ENCODE results near the gene TXNDC11.

Gene TXNDC11

GRCh38 chr16:11669380-11670146 lies 73.1 kb downstream of the TXNDC11 start:
- Histone ChIP-seq H3K14ac (ENCODE audit: low read length) (peak overlapping the region; percentile 83), H3K27ac (ENCODE audit: low read depth, low read length) (no peak overlapping the region), H2BK120ac (ENCODE audit: insufficient read depth, low read length, poor library complexity) (no peak overlapping the region), H2AK5ac (ENCODE audit: low read length) (no peak overlapping the region), H3K79me1 (ENCODE audit: low read length) (peaks cover 8% of the 10 kb centered on the region), H3K4me2 (ENCODE audit: low read length) (peak overlapping the region; percentile 91), H3K79me2 (ENCODE audit: control insufficient read depth, insufficient read depth, low read length, poor library complexity) (peaks cover 13% of the 10 kb centered on the region), H2BK12ac (ENCODE audit: low read length) (no peak overlapping the region), H4K8ac (ENCODE audit: low read depth, low read length) (peak overlapping the region; percentile 66), H3K4me3 (ENCODE audit: low read depth, low read length) (peak overlapping the region; percentile 90), H2BK5ac (ENCODE audit: low read depth, low read length, poor library complexity) (no peak overlapping the region), H3K9ac (ENCODE audit: low read length) (peak overlapping the region; percentile 93), H4K91ac (ENCODE audit: low read depth, low read length) (peak overlapping the region; percentile 84), H3K9me3 (ENCODE audit: insufficient read depth, low read depth, low read length) (peaks cover 6% of the 10 kb centered on the region), H3K27me3 (ENCODE audit: insufficient read depth, low read length) (no peaks in the 10 kb centered on the region), H2AFZ (ENCODE audit: insufficient read depth, low read length, poor library complexity) (no peak overlapping the region), H3K36me3 (ENCODE audit: control insufficient read depth in 1 of 2, insufficient read depth in 2 of 2, low read length in 2 of 2) (peaks cover 2 to 7% of the 10 kb centered on the region in 2 experiments), H4K12ac (ENCODE audit: low read depth, low read length) (no peak overlapping the region), H3K4me1 (ENCODE audit: control insufficient read depth in 1 of 2, insufficient read depth in 2 of 2, low read length in 2 of 2) (peaks cover 27 to 35% of the 10 kb centered on the region in 2 experiments), H3K4ac (ENCODE audit: low read depth, low read length) (peak overlapping the region; percentile 87), H3K18ac (ENCODE audit: low read length) (peak overlapping the region; percentile 85), H3K23ac (ENCODE audit: low read length) (no peak overlapping the region)
- DNase-seq = peak; percentile 71 to 83
- no CpG with 5 or more reads among the region's 22 CpGs for WGBS (ENCODE audit: extremely low coverage, insufficient coverage, insufficient read length)

GRCh38 chr16:11668623-11669379 lies 73.9 kb downstream of the TXNDC11 start:
- Histone ChIP-seq H3K9ac (ENCODE audit: low read length) (peak overlapping the region; percentile 93), H2BK120ac (ENCODE audit: insufficient read depth, low read length, poor library complexity) (peak overlapping the region; percentile 68), H3K27me3 (ENCODE audit: insufficient read depth, low read length) (no peaks in the 10 kb centered on the region), H2AK5ac (ENCODE audit: low read length) (peak overlapping the region; percentile 40), H3K9me3 (ENCODE audit: insufficient read depth, low read depth, low read length) (peaks cover 4% of the 10 kb centered on the region), H4K91ac (ENCODE audit: low read depth, low read length) (peak overlapping the region; percentile 84), H3K27ac (ENCODE audit: low read depth, low read length) (no peak overlapping the region), H2BK12ac (ENCODE audit: low read length) (peak overlapping the region; percentile 8), H2BK5ac (ENCODE audit: low read depth, low read length, poor library complexity) (peak overlapping the region; percentile 5), H3K4me1 (ENCODE audit: control insufficient read depth in 1 of 2, insufficient read depth in 2 of 2, low read length in 2 of 2) (peaks cover 19 to 28% of the 10 kb centered on the region in 2 experiments), H3K79me2 (ENCODE audit: control insufficient read depth, insufficient read depth, low read length, poor library complexity) (peaks cover 13% of the 10 kb centered on the region), H4K8ac (ENCODE audit: low read depth, low read length) (peak overlapping the region; percentile 66), H3K14ac (ENCODE audit: low read length) (peak overlapping the region; percentile 83), H3K4me3 (ENCODE audit: low read depth, low read length) (peak overlapping the region; percentile 90), H2AFZ (ENCODE audit: insufficient read depth, low read length, poor library complexity) (peak overlapping the region; percentile 38), H3K79me1 (ENCODE audit: low read length) (peaks cover 8% of the 10 kb centered on the region), H3K23ac (ENCODE audit: low read length) (no peak overlapping the region), H3K18ac (ENCODE audit: low read length) (peak overlapping the region; percentile 85), H3K4me2 (ENCODE audit: low read length) (peak overlapping the region; percentile 91), H3K36me3 (ENCODE audit: control insufficient read depth in 1 of 2, insufficient read depth in 2 of 2, low read length in 2 of 2) (peaks cover 2 to 6% of the 10 kb centered on the region in 2 experiments), H4K12ac (ENCODE audit: low read depth, low read length) (peak overlapping the region; percentile 13), H3K4ac (ENCODE audit: low read depth, low read length) (peak overlapping the region; percentile 87)
- no CpG with 5 or more reads among the region's 97 CpGs for WGBS (ENCODE audit: extremely low coverage, insufficient coverage, insufficient read length)
- no peak for DNase-seq

GRCh38 chr16:11667824-11668622 lies 74.6 kb downstream of the TXNDC11 start, which contains the start of gene SNN:
SNN (plus strand) TSS chr16:11668455; CDS start chr16:11676060, 7,605 bp downstream.
- H2AK5ac ChIP-seq (ENCODE audit: low read length) = peak within 1 kb of the TSS; percentile 44
- H3K79me1 ChIP-seq (ENCODE audit: low read length) = peaks cover 8% of the 10 kb centered on the region
- peaks cover 2% of the 10 kb centered on the region in 2 experiments for H3K36me3 ChIP-seq (ENCODE audit: control insufficient read depth in 1 of 2, insufficient read depth in 2 of 2, low read length in 2 of 2)
- H3K79me2 ChIP-seq (ENCODE audit: control insufficient read depth, insufficient read depth, low read length, poor library complexity) = peaks cover 13% of the 10 kb centered on the region
- H3K27ac ChIP-seq (ENCODE audit: low read depth, low read length) = no peak within 1 kb of the TSS
- H4K12ac ChIP-seq (ENCODE audit: low read depth, low read length) = peak within 1 kb of the TSS; percentile 54
- peak; percentile 88 to 91 for DNase-seq
- H3K27me3 ChIP-seq (ENCODE audit: insufficient read depth, low read length) = no peaks in the 10 kb centered on the region
- peak within 1 kb of the TSS; percentile 90 for H3K4me3 ChIP-seq (ENCODE audit: low read depth, low read length)
- H2AFZ ChIP-seq (ENCODE audit: insufficient read depth, low read length, poor library complexity) = peak within 1 kb of the TSS; percentile 84
- no CpG with 5 or more reads among the region's 93 CpGs for WGBS (ENCODE audit: extremely low coverage, insufficient coverage, insufficient read length)
- peaks cover 4% of the 10 kb centered on the region for H3K9me3 ChIP-seq (ENCODE audit: insufficient read depth, low read depth, low read length)
- peak within 1 kb of the TSS; percentile 85 for H3K18ac ChIP-seq (ENCODE audit: low read length)
- peak within 1 kb of the TSS; percentile 68 for H2BK120ac ChIP-seq (ENCODE audit: insufficient read depth, low read length, poor library complexity)
- H3K4me2 ChIP-seq (ENCODE audit: low read length) = peak within 1 kb of the TSS; percentile 91
- H4K8ac ChIP-seq (ENCODE audit: low read depth, low read length) = peak within 1 kb of the TSS; percentile 66
- H3K4ac ChIP-seq (ENCODE audit: low read depth, low read length) = peak within 1 kb of the TSS; percentile 87
- H3K9ac ChIP-seq (ENCODE audit: low read length) = peak within 1 kb of the TSS; percentile 93
- H3K23ac ChIP-seq (ENCODE audit: low read length) = no peak within 1 kb of the TSS
- H3K4me1 ChIP-seq (ENCODE audit: control insufficient read depth in 1 of 2, insufficient read depth in 2 of 2, low read length in 2 of 2) = peaks cover 12 to 21% of the 10 kb centered on the region in 2 experiments
- H2BK12ac ChIP-seq (ENCODE audit: low read length) = peak within 1 kb of the TSS; percentile 8
- H2BK5ac ChIP-seq (ENCODE audit: low read depth, low read length, poor library complexity) = peak within 1 kb of the TSS; percentile 5
- H4K91ac ChIP-seq (ENCODE audit: low read depth, low read length) = peak within 1 kb of the TSS; percentile 84
- peak within 1 kb of the TSS; percentile 83 for H3K14ac ChIP-seq (ENCODE audit: low read length)
